Raji (cell line): ENCODE measurements around the gene JARID2.

Experiments
- POLR2A ChIP-seq: IDR thresholded peaks from 2 replicates; pipeline ENCODE4 v1.6.1; 2011; ENCODE audit warnings: low read depth, low read length, control low read depth; ENCODE audit not compliant: insufficient read depth

Gene JARID2

DNA sequence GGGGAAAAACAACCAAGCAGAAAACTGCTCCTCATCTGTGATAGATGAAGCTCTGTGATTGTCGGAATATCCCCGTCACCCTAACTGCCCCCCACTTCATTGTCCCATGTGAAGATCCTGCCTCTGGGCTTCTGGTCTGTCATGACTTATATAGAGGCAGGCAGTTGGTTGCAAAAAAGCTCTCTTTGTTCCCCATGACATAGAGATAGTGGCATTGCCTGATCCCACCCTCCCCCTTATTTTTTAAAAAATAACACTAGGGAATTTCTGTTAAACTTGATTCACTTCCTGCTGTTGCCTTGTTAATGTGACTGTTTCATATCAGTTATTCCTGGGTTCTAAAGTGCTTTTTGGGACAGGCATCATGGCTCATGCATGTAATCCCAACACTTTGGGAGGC lies 203.1 kb downstream of the JARID2 start:
- TF ChIP-seq POLR2A: no peak

DNA sequence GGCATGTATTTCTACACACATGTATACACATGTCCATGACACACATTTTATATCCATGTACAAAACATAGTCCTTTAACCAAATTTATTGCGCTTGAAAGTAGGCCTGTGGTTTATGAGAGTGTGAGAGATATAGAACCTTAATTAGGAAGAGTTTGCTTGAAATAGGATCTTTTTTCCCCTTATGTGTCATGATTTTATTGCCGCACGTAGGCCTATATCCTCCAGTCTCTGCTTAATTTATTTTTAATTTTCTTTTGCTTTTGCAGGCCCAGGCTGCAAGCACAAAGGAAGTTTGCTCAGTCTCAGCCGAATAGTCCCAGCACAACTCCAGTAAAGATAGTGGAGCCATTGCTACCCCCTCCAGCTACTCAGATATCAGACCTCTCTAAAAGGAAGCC lies 205.9 kb downstream of the JARID2 start:
- TF ChIP-seq POLR2A: no peak

DNA sequence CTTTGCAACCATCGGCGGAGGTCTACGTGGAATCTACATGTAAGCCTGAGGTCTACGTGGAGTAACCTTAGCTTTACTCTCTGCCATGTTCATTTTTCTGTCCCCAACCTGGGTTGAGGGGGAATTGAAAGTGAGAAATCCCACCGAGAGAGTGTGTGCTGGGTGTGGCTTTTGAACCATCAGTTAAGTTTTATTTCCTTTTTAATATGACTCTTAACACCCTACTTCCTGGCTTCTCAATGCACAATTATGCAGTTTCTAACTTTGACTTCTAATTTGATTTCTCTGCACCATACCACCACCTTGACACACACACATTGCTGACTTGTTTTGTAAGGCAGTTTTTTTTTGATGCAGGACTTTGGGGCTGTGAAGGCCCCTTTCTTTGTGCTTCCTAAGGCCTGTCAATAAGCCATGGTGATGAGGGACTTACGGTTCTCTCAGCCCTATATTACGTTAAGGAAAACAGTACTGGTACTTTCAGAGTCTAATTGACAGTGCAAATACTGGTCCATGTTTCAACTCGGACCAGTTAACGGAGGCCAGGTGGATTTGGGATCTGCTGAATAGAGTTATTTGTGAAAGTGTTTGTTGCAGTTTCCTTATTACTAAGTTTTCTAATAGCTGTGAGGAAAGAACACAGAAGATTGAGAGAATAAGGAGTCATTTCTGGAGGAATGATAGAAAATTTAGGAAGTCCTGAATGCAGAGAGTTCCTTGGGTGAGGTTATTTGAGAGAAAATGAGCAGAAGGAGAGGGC lies 206.5 kb downstream of the JARID2 start:
- no peak for TF ChIP-seq POLR2A

DNA sequence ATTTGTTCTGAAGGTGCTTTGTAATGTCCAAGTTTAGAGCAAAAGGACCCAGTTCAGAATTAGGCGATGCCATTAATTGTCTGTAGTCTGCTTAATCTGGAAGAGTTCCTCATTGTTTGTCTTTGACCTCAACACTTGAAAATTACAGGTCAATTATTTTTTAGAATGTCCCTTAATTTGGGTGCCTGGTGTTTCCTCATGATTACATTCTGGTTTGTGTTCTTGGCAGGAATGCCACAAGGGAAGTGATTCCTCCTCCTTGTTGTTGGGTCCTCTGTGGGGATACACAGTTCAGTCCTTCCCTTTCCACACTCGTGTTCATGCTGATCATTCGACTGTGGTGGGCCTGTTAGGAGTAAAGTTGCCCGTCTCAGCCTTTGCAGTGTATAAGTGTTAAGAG lies 207.3 kb downstream of the JARID2 start:
- TF ChIP-seq POLR2A: no peak

DNA sequence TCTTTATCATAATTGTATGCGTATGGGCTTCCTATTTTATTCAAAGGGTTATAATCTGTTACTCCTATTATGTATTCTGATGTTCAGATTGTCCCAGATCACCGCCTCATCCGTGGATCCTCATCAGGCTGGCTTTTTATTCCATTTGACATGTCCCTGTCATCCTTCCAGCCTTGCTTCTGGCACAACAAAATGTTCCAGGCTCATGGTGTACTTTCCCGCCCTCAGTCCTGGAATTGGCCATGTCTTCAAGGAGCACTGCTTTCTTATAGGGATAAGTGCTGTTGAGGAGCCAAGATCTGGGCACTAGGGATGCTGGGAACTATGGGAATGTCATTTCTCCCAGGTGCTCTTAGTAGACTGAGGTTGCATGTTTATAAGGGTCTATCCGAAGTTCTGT lies 207.8 kb downstream of the JARID2 start:
- TF ChIP-seq POLR2A: no peak

DNA sequence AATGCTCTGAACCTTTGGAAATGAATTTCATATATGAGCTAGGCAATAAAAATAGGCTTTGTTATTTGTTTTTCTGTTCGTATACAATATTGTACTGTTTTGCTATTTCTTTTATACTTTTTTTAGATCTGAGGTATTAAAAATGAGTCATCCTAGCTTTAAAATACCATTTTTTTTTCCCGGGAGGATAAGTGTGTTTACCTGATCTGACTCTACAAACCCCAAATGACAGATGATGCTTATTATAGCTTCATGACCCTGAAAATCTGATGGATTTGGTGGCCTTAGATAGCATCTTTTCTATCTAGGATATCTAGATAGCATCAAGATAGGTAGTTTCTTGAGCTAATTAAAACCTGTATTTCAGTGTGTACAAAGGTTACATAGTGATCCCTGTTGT lies 210.6 kb downstream of the JARID2 start:
- no peak for TF ChIP-seq POLR2A

DNA sequence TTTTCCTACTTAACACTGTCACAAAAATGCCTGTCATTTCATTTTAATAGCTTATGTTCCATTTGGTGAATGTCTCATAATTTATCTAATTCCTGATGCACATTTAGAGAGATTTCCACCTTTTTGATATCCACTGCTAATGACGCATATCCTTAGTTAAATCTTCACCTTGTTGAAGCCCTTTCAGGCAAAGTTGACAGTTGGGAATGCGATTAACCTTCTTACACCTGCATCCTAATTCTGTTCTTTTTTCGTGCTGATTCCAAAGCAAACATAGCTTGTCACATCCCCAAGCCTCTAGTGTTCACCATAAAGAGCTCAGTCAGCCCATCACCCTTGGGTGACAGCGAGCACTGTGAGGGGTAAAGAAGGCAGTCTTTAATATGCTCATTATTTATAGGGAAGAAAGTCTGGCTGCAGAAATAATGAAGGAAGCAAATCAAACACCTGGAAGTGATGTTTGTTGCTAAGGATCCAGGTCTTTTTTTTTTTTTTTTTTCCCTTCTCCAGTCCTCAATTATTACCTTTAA lies 211.3 kb downstream of the JARID2 start:
- no peak for TF ChIP-seq POLR2A

DNA sequence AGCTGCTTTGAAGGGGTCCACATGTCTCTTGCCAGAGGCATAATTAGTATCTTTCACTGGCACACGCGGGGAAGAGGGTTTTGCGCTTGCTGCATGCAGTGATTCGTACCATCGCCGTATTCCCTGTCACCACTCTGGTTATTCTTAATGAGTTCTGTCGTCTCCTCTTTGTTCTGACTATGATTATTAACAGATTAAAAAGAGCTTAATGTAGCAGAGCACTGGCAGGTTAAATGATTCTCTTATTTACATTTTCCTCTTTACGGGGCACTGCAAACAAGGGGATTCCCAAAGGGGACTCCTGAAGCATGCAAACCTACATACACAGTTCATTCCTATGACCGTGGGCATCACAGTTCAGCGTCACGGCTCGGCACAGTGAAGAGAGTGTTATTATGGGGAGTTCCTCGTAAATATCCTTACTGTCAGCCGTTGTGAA lies 212.2 kb downstream of the JARID2 start:
- TF ChIP-seq POLR2A: no peak

DNA sequence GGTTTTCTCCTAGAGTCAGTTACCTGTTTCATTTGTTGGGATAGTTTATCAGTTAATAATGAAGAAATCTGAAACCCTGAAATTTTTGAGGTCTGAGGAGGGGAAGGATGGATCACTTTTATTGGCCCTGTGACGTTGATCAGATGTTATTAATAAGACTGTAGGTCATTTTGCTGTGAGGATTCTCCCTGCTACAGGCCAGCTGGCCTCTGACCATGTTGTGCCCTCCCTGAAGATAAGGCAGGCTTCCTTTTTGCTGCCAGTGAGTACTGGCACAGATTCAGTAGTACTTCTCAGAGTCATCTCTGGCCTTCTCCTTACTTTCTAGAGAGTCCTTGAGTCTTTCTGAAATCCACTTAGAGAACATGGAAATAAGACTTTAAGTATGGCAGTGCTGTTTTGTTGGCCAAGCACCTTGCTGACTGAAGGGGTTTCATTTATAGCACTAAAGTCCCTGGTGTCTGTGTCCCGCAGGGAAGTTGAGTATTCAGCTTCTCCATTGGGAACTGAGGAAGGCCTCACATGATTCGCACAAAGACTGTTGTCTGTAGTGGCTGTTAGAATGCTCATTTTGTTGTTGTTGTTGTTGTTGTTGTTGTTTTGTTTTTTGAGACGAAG lies 214.3 kb downstream of the JARID2 start:
- no peak for TF ChIP-seq POLR2A

DNA sequence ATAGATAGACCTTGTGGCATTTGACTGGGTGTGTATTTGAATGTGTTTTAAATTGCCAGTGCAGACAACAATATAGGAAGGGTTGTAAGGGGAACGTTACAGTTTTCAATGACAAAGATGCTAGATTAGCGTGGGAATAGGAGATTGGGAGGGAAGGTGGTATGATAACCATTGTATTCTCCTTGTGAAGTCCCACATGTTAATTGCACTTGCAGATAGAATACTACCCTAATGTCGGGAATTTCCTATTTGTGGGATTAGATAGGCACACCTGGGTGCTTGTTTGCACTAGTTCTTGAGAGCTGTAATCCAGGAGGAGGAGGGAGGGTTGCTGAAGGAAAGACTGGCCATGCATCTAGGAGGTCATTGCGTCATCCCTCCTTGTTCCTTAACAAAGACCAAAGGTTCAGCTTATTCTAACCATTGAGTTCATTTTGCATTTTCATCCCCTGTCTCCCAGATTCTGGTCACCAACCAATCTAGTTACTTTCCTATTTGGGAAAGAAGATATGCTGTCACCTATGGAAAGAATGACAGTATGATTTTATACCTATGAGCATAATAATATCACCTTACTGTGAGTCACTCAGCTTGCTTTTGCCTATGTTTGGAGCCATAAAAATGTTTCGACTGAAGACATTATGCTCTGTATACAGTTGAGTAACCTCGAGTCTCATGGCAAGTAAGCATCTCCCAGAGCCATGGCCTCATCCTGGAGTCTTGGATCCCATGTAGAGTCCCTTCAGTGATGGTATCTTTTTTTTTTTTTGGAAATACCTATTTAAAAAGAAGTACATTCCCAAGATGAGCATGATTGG lies 215.5 kb downstream of the JARID2 start:
- no peak for TF ChIP-seq POLR2A

DNA sequence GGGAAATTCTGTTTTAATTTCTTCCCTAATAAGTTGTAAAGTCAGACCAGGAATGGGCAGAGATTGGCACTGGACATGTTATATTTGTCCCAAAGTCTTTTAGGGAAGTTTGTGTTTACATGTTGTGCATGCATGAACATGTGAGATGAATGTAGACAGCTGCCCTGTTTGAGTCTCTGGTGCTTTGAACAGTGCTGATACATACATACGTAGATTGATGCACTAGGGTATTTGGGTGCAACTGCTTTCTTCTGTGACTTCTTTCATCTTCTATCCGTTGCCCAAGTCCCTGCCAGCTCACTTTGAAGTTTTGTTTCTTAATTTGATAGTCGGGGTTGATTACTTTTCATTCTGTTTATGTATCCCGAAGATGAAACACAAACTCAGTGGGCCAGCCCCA lies 216.4 kb downstream of the JARID2 start:
- TF ChIP-seq POLR2A: no peak

DNA sequence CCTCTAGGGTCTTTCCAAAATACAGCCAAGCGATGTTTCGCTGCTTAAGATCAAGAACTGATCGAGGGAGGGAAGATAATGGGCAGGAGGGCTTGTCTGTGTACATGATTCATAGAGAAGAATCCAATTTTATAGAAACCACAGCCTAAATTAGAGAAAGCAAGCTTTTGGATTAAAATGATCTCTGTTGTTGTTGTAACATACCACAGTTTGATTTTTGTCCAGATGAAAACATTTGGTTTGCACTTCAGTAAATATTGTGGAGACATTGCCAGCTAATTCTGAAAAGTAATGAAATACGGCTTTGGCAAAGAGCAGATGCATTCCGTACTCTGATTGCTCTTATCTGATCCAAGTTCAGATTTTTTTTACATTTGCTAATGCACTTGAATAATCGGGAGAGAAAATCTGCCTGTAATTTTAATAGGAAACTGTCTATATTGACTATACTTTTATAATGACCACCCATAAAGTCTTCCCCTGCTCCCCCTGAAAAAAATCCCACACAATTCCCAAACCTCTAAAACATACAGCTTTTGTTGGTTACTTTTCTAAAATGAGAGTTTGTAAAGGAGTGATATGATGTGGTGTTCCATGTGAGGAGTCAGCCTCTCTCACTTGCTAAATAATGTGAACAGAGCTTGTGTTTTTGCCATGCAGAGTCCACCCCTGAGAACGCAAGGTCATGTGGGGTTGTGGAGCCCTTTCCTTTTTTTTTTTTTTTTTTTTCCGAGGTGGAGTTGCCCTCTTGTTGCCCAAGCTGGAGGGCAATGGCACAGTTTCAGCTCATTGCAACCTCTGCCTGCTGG lies 217.1 kb downstream of the JARID2 start:
- no peak for TF ChIP-seq POLR2A

DNA sequence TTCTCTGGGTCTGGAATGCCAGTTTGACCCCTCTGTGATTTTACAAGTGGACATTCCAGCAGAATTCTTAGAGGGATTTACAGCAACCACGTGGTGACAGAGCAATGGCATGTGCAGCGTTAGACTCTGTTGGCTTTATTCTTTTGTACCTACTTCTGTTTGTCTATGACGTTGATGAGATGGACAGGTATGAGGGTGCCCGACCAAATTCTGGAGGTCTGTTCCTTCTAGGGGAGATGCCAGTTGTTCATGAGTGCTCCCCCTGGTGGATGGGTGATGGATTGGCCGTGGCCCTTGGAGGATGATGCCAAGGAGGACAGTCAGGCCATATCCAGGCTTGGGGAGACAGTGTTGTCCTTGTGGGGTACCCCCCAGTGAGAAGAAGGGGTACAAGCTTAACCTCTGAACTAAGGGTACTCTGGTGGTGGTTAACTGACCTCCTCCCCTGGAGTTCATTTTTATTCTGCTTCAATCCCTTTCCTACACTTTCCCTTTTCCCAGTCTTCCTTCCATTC lies 218.4 kb downstream of the JARID2 start:
- TF ChIP-seq POLR2A: no peak

DNA sequence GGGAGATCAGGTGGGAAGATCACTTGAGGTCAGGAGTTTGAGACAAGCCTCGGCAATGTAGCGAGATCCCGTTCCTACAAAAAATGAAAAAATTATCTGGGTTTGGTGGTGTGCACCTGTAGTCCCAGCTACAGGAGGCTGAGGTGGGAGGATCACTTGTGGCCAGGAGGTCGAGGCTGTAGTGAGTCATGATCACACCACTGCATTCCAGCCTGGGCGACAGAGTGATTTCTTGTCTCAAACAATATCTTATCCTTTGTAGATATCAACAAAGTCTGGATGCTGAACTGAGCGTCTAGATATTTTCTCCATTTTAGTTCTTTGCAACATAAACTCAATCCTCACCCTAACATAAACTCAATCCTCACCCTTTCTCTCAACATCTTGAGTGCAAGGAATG lies 219.3 kb downstream of the JARID2 start:
- TF ChIP-seq POLR2A: no peak

DNA sequence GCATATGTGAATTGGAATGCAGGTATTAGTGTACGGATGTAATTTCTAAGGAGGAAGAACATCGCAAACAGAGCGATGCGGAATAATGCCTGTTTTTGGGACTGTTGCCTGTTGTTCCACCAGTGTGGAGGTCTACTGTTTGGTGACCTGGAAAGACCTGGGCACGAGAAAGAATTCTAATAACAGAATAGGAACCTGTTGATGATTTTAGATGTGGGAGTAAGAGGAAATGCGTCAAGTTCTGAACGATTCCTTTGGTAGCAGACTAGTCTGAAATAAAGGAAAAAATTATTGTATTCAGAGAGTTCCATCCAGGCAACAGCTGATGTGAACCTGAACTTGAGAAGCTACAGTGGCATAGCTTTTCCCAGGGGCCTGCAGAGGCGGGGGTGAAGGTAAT lies 224.9 kb downstream of the JARID2 start:
- no peak for TF ChIP-seq POLR2A
